GM18517 (cell line): ENCODE measurements around the gene IRF6.
A peak's percentile ranks its signal among the peaks of the same experiment; 100 is the strongest.
"Not testable (repeated sequence)": the region's sequence is repeated elsewhere in the genome, so short reads cannot be mapped to it uniquely, and the experiment has no call there.

Experiments
- ATAC-seq: cut with Tn5 transposase; IDR thresholded peaks from one replicate; pipeline ENCODE4 v1.9.1; 2021; ENCODE audit warnings: mild to moderate bottlenecking, moderate library complexity; ENCODE audit not compliant: unreplicated experiment

The IRF6 gene

GRCh38 chr1:209823143-209824041, 17.4 kb upstream of the IRF6 start:
- ATAC-seq = peak; percentile 56

DNA sequence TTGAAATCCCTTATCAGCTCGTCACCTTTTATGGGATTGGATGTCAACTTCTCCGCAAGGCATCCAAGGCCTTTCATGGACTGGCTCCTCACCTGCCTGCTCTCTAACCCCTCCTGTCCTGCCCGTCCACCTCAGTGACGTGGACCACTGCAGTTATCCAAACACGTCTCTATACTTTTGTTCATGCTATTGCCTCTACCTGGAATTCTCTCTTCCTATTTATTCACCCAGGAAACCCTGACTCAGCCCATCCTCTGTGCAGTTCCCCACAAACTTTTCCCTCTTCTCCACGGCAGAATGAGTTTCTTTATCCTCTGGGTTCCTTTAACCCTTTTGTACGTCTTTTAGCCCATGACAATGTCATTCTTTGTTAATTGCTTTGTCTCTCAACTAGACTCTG, 16.8 kb upstream of the IRF6 start:
- ATAC-seq = no peak

DNA sequence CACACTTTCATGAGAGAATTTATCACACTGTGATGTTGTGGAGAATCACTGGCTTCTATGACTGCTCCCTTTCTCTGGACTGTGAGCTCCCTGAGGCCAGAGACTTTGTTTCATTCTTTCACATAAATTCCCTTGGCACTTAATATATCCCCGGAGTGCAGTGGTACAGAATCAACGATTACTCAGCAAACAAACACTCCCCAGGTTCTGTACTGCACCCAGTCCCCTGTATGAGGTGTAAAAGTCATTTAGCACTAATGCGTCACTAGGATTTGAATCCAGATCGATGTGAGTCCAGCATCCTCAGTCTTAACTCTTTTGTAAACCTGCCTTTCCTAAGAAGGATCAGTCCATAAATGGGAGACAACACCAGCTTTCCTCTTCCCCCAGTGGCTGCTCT, 15.0 kb upstream of the IRF6 start:
- ATAC-seq = no peak

GRCh38 chr1:209819058-209819457, 13.1 kb upstream of the IRF6 start:
- ATAC-seq = no peak

GRCh38 chr1:209817691-209818090, 11.7 kb upstream of the IRF6 start:
- no peak for ATAC-seq

GRCh38 chr1:209816923-209817322, 11.0 kb upstream of the IRF6 start:
- ATAC-seq = no peak

GRCh38 chr1:209815931-209816341, 10.0 kb upstream of the IRF6 start:
- no peak for ATAC-seq

DNA sequence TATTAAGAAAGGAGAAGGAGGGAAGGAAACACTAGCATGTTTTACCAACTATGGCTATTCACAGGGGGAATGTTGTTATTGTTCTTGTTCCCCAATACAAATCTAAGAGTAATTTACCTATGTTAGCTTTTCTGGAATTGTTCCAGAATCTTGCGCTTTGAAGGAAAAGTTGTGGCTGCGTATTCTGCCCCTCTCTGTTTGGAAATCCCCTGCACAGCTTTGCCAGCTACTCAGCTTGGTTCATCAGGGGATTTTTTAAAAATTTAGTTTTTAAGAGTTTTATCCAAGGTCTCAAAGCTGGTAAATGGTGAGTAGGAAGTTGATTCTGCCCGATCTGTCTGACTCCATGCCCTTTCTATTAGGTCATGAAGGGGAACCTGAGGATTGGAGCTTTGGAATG, 9.5 kb upstream of the IRF6 start:
- ATAC-seq = no peak

GRCh38 chr1:209813902-209814301, 8.0 kb upstream of the IRF6 start:
- no peak for ATAC-seq

- ATAC-seq = no peak
These were observed 4.8 kb upstream of the IRF6 start for GRCh38 chr1:209810783-209811182.

DNA sequence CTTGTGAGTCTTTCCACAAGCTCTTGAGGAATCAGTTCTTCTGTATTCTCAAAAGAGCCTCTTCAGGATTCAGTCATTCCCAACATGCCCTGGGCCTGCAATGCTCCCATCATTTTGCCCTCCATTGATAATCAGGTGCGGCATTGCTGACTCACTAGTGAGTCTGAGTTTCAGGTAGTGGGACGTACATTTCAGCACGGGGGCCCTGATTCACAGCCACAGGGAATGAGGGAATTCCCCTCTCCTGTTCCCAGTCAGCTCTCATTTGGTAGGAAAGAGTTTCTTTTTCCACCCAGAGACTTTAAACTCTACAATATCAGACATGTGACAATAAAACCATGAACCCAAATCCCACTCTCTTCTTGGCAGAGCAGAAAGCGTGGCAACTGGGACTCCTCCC, 3.7 kb upstream of the IRF6 start:
- no peak for ATAC-seq

- ATAC-seq = no peak
These were observed 2.2 kb upstream of the IRF6 start for GRCh38 chr1:209808059-209808581.

DNA sequence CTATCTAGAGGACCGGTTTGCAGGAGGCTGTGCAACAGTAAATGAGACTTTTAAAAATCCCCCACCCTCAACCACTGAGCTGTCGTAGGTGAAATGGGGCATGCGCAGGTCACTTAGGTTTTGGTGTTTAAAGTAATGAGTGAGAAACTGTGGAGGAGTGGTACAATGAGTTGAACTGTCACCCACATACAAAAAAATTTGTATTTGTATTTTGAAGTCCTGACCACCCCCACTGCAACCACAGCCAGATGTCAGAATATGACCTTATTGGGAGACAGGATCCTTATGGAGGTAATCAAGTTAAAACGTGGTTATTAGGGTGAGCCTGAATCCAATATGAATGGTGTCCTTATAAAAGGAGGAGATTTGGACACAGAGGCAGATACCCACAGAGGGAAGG, 1.6 kb upstream of the IRF6 start:
- ATAC-seq = no peak

DNA sequence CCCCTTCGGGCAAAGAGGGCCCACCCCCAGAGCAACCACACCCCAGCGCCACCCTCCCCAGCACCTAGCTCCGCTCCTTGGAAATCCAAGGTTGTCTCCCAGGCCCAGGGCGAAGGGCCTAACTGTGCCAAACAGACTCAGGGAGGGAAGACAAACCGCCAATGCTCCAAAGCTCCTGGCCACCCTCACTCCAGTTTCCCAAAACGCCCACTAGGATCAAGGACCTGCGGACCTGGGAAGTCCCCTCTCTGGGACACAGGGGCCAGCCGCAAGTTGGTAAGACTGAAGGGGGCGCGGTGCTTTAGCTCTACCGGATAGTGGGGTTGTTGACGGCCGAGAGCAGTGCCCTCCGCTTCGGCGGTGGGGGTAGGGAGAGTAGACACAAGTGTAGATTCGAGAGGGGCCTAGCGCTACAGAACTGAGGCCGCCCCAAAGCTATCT, 581 bp downstream of the IRF6 start:
- ATAC-seq = no peak

DNA sequence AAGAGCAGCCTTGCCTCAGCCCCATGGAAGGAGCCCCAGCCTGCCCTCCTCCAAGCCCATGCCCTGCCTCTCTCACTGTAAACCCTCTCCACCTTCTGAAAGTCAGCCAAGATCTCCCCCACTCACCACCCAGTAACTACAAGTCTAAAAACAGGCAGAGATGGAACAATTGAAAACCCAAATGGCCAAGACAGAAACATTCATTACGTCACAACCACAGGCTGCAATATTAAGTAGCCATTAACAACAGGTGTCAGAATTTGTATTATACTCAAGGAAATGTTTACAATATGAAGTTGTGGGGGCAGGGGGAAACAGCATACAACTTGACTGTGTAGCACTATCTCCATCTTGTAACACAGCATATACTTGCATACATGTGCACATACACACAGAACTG, 2.4 kb downstream of the IRF6 start:
- no peak for ATAC-seq

DNA sequence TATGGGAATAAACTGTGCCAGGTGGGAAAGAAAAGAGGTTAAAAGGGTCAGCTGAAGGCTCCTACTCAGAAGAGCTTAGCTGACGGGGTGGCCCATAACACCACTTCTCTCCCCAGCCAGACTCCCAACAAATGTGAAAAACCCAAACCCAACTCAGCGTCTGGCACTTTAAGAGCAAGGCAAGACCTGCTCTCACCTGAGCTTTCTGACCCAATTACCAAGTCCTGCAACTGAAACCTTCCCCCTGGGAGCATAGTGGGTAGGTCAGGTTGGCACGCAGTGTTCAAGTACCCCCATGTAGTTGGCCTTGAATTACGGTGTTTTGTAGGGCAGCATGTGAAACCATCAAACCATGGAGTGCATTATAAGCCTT, 3.2 kb downstream of the IRF6 start:
- no peak for ATAC-seq

DNA sequence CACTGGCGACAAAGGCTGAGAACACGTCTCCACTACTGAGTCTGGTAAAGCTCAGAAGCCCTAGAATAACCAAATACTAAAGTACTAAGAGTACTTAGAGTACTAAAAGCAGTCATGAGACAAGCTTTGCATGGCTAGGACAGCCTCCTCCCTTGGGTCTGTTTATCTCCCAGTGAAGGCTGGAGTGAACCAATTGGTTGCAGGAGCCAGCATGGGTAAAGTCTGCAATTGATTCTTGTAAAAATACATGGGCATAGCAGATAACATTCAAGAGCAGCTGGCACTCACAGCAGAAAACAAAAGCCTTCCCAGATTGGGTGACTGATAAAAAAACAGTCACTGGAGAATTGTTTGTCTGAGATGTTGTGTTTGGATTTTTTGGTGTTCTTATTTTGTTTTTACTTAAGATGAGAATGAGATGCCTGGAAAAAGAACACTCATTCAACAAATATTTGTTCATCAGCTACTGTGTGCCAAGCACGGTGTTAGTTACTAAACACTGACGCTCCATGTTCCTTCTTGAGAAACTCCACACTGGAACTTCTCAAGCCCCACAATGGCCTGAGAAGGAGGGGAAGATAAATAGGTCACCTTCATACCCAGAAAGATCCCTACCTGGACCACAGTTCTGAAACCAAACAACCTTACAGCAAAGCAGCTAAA, 3.7 kb downstream of the IRF6 start:
- no peak for ATAC-seq

DNA sequence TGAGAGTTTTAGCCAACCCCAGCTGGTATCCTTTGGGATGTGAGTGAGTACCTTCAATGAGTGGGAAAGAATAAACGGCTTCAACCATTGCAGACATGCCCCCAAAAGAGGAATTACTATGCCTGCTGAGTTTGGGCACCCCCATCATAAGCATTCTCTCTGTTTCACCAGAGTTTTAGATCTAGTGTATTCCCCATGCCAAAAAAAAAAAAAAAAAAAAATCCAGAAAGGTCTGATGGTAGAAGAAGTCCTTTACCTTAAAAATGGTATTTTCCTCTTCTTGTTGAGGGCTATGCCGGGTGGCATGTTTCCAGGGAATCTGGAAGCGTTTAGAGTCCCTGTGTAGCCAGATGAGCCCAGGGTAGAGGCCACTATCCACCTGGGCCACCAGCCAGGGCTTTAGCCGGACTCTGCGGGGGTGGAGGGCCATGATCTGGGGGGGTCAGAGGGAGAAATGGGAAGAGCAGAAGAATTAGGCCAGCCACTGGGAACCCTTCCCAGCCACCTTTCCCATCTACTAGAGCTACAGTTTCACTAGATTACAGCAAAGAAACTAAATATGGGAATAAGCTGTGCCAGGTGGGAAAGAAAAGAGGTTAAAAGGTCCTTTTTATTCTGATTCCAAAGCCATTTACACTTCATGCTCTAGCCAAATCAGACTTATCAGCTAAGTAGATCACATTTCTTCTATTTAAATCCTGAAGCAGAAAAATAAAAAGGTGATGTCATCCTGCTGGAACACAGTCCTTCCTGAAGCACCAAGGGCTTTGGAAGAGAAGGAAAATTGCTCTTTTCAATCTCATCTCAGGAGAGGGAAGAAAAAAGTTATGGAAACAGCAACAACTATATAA, 4.7 kb downstream of the IRF6 start:
- no peak for ATAC-seq

DNA sequence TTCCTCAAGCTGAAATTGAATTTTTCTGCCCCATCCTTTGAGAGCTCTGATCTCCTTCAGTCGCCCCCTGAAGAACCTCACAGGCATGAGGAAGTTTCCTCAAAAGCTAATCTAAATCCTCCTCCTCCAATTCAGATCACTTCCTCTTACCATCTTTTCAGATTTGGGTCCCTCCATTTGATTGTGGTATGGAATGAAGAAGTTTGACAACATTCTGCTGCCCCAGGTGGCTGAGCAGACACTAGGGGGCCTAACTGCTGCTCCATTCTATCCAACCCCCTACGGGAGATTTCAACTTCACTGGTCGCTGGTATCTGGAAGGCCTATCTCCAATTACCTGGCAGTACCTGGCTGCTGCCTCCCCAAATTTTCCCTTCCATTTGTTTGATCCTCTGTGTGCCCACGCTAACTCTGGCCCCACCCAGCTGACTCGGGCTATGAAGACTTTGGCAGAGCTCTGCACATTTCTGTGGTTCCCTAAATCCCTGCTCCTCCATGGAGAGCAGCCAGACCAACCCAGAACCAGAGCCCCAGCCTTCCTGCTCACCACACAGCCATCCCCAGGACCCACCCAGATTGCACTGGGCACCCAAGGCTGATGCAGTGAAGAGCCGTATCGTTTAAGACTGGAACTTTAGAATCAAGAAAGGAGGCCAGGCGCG, 7.8 kb downstream of the IRF6 start:
- ATAC-seq = no peak

DNA sequence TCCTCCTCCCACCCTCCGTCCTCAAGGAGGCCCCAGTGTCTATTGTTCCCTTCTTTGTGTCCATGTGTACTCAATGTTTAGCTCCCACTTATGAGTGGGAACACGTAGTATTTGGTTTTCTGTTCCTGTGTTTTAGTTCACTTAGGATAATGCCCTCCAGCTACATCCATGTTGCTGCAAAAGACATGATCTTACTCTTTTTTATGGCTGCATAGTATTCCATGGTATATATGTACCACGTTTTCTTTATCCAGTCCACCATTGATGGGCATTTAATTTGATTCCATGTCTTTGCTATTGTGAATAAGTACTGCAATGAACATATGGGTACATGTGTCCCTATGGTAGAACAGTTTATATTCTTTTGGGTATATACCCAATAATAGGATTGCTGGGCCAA, 12.2 kb downstream of the IRF6 start:
- ATAC-seq = not testable (repeated sequence)

- ATAC-seq = no peak
These were observed 14.0 kb downstream of the IRF6 start for GRCh38 chr1:209791920-209792319.
